Pancreas (tissue), 10 donors: ENCODE data around the gene RAVER1. TPM values are rescaled to one million over a fixed set of nuclear protein-coding genes. Genes with fewer than 3 reads are reported as not detected.

Experiments
- ATAC-seq, 4 donors: fragments of 200-7000 bp; cut with Tn5 transposase; one replicate each; pipeline versions ENCODE4 v1.8.0 to v1.9.1; 2020; ENCODE audit warnings: mild to moderate bottlenecking in 4 of 4, moderate library complexity in 4 of 4
- DNase-seq, 6 donors: peaks; one replicate each; pipeline ENCODE4 v3.0.0-alpha.2; 2020
- FAIRE-seq: peaks from 2 replicates; lab custom pipeline; 2012; peaks lifted over from hg19 to GRCh38; lab: Jason Lieb, UNC
- H3K27ac ChIP-seq, 4 donors: fragments of 200-600 bp; sonication (generic); 1 replicate in 3 of 4; 2 replicates in 1 of 4; pipeline versions ENCODE4 v1.5.0 to v1.8.0; 2020
- H3K27me3 ChIP-seq, 4 donors: fragments of 200-600 bp; one replicate each; pipeline ENCODE4 v1.8.0; 2021
- H3K36me3 ChIP-seq, 3 donors: fragments of 200-600 bp; sonication (generic) in 1 of 3; one replicate each; pipeline versions ENCODE4 v1.5.0 to v1.8.0; 2020 to 2021
- H3K4me1 ChIP-seq, 3 donors: fragments of 200-600 bp; one replicate each; pipeline ENCODE4 v1.8.0; 2021
- H3K4me3 ChIP-seq, 4 donors: fragments of 200-600 bp; sonication (generic) in 2 of 4; one replicate each; pipeline versions ENCODE4 v1.5.0 to v1.8.0; 2020 to 2021
- H3K9me3 ChIP-seq, 4 donors: fragments of 200-600 bp; one replicate each; pipeline ENCODE4 v1.8.0; 2021
- CTCF ChIP-seq, 4 donors: fragments of 200-600 bp; sonication (generic) in 3 of 4; IDR thresholded peaks; one replicate each; pipeline versions ENCODE4 v1.5.0 to v1.8.0; 2021; ENCODE audit warnings: antibody characterized with exemption in 4 of 4
- WGBS, 2 donors: extraction: QIAGEN DNeasy Blood & Tissue Kit; methylation state at CpG; one replicate each; pipeline ENCODE4 v1.1.7; 2013; 5-methylcytosine and 5-hydroxymethylcytosine counted together
- intact Hi-C, 3 donors: fragments of 100-400 bp; cut with DNase I; formaldehyde crosslinking; loops; one replicate each; pipeline versions ENCODE4 v1.11.1 to v1.14.2; 2022
- polyA plus RNA-seq, 2 donors: library from polyadenylated mRNA; stranded (reverse); fragments of 200-250 nt; gene quantifications; one replicate each; pipeline ENCODE4 v1.2.3, GENCODE V29; 2013
- total RNA-seq, 6 donors: library from RNA; stranded (reverse); fragmentation: NEBNext Ultra II Directional in 4 of 6; extraction: Animal tissue kit (Norgen Biotek cat#: 25700) in 4 of 6; gene quantifications; one replicate each; pipeline versions ENCODE4 v1.2.1 to v1.2.4, GENCODE V29; 2021 to 2023
- donor health status: healthy with polysubstance abuse.
- donor health status: DM: no; HTN: no; CAD: no; lungs with moderate emphysema.
- donor health status: DM: no; HTN: no; CAD: no.
- donor health status: control.
- donor health status: control.
- donor health status: Bipolar disorder and iron deficiency.
- donor health status: DM: yes; HTN: yes; CAD: no.
- donor health status: DM: no; HTN: no; CAD: no.
- donor health status: DM: no; HTN: no; CAD: no.
- donor health status: DM: yes; HTN: yes; CAD: no.

The RAVER1 gene
- total and polyA plus RNA-seq, 8 donors: 6.0 to 17.3 (median 11.5) TPM

DNA sequence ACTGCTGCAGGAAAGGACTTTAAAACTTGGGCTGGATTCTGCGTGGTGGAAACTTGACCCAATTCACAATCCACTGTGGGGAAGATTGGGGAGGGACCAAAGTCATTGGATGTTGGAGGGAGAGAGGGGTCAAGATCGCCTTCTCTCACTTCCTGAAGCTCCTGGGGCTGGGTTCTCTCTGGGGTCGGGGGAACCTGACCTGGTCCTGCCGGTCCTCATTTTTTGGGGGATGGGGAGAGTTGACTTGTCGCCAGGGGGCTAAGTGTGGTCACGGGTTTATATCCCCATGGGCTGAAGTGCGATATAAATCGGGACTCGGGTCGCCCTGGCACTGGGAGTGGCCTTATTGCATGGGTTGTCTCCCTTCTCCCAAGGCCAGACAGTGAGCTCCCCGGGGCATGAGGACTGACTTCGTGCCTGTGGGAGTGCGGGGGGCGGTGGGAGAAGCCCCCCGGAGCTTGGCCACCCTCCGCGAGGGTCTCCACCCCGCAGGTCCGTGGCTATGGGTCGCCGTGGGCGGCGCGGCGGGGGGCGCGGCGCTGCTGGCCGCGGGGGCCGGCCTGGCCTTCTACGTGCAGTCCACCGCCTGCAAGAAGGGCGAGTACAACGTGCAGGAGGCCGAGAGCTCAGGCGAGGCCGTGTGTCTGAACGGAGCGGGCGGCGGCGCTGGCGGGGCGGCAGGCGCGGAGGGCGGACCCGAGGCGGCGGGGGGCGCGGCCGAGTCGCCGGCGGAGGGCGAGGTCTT lies 37.3 kb downstream of the RAVER1 start:
- WGBS, 2 donors: 9 to 10% methylated on average over 56 to 58 of the region's 58 CpGs
- TF ChIP-seq CTCF (IDR thresholded peaks at IDR 0.05): no peak
- DNase-seq (no peak), ATAC-seq (no peak), FAIRE-seq (no peak)
- H3K36me3 ChIP-seq: no peaks in the 10 kb centered on the region
- H3K4me3 ChIP-seq: peak overlapping the region in 1 of 4 donors; percentile 39
- H3K4me1 ChIP-seq: peaks cover 11 to 13% (median 12%) of the 10 kb centered on the region in 3 donors
- no peaks in the 10 kb centered on the region for H3K9me3 ChIP-seq
- intact Hi-C loops: no loop called here
- no peak overlapping the region for H3K27ac ChIP-seq
- peaks cover 0 to 31% (median 5%) of the 10 kb centered on the region in 4 donors for H3K27me3 ChIP-seq

GRCh38 chr19:10295305-10295846 lies 38.0 kb downstream of the RAVER1 start:
- FAIRE-seq: no peak

GRCh38 chr19:10294368-10294697 lies 39.0 kb downstream of the RAVER1 start:
- ATAC-seq (no peak), FAIRE-seq (no peak), DNase-seq (no peak)
- Histone ChIP-seq H3K27me3 (peaks cover 0 to 38% (median 5%) of the 10 kb centered on the region in 4 donors), H3K9me3 (no peaks in the 10 kb centered on the region), H3K4me3 (no peak overlapping the region), H3K36me3 (no peaks in the 10 kb centered on the region), H3K4me1 (peaks cover 11 to 19% (median 17%) of the 10 kb centered on the region in 3 donors), H3K27ac (no peak overlapping the region)
- intact Hi-C loops: no loop called here
- no peak for TF ChIP-seq CTCF (IDR thresholded peaks at IDR 0.05)
- 4 to 9% methylated on average over 25 of the region's 25 CpGs for WGBS, 2 donors

More at GRCh38 chr19:10295305-10295846, 38.0 kb downstream of the RAVER1 start:
- intact Hi-C loops: no loop called here
- no peak overlapping the region for H3K27ac ChIP-seq
- H3K27me3 ChIP-seq: peaks cover 0 to 33% (median 5%) of the 10 kb centered on the region in 4 donors
- peak in 1 of 6 donors; percentile 66 for DNase-seq
- H3K4me3 ChIP-seq: peak overlapping the region in 1 of 4 donors; percentile 39
- 1 to 2% methylated on average over 47 to 48 of the region's 48 CpGs for WGBS, 2 donors
- H3K4me1 ChIP-seq: peaks cover 11 to 17% (median 12%) of the 10 kb centered on the region in 3 donors
- peak in 3 of 4 donors; percentile 22 to 46 (median 26) for ATAC-seq
- H3K9me3 ChIP-seq: no peaks in the 10 kb centered on the region
- no peak for TF ChIP-seq CTCF (IDR thresholded peaks at IDR 0.05)
- H3K36me3 ChIP-seq: no peaks in the 10 kb centered on the region

DNA sequence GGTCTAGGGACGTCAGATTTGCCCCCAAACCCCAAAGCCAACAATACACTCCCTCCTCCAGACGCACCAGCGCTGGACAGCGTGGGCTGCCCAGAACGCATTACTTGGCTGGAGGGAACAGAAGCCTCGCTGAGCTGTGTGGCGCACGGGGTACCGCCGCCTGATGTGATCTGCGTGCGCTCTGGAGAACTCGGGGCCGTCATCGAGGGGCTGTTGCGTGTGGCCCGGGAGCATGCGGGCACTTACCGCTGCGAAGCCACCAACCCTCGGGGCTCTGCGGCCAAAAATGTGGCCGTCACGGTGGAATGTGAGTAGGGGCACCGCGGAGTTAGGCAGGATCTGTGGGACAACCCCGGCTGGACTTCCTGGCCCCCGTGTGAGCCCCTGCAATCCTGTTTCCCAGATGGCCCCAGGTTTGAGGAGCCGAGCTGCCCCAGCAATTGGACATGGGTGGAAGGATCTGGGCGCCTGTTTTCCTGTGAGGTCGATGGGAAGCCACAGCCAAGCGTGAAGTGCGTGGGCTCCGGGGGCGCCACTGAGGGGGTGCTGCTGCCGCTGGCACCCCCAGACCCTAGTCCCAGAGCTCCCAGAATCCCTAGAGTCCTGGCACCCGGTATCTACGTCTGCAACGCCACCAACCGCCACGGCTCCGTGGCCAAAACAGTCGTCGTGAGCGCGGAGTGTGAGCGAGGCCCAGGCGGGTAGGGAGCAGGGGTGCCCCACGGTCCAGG lies 39.5 kb downstream of the RAVER1 start:
- ATAC-seq (no peak), FAIRE-seq (no peak), DNase-seq (no peak)
- intact Hi-C loops: no loop called here
- no peak overlapping the region for H3K27ac ChIP-seq
- no peaks in the 10 kb centered on the region for H3K9me3 ChIP-seq
- TF ChIP-seq CTCF (IDR thresholded peaks at IDR 0.05): no peak
- H3K4me1 ChIP-seq: peaks cover 11 to 21% (median 17%) of the 10 kb centered on the region in 3 donors
- H3K36me3 ChIP-seq: no peaks in the 10 kb centered on the region
- no peak overlapping the region for H3K4me3 ChIP-seq
- 17 to 19% methylated on average over 40 to 49 of the region's 49 CpGs for WGBS, 2 donors
- H3K27me3 ChIP-seq: peaks cover 0 to 38% (median 5%) of the 10 kb centered on the region in 4 donors
